NCI-H2196 (cell line): ENCODE data around the gene OR5H14.
"Not testable (repeated sequence)": the region's sequence is repeated elsewhere in the genome, so short reads cannot be mapped to it uniquely, and the experiment has no call there.

Experiments
- DNase-seq: peaks from one replicate; lab custom pipeline; 2025; ENCODE audit not compliant: unreplicated experiment; lab: John Stamatoyannopoulos, UW

The OR5H14 gene

GRCh38 chr3:98196293-98196692 is 49.0 kb downstream of the OR5H14 start:
- not testable (repeated sequence) for DNase-seq

DNA sequence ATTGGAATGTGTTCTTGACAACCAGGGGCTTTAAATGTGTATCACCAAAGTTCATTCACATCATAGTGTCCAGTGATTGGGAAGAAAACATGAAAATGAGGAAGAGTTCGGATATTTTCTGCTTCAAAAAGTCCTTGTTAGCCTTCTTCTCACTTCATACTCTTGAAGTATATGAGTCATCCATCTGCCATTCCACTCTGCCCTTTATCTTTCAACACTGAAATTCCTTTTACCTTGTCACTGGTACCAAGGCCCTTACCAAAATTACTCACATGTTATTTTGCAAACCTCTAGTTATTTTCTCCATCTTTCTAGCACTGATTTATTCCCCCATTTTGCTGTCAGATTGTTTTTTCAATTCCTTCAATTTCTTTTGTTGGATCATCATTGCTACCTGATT is 51.7 kb downstream of the OR5H14 start:
- no peak for DNase-seq
